ENCODE data around the gene CDC16.
"Not testable (repeated sequence)": the region's sequence is repeated elsewhere in the genome, so short reads cannot be mapped to it uniquely, and the experiment has no call there.

Gene CDC16

DNA sequence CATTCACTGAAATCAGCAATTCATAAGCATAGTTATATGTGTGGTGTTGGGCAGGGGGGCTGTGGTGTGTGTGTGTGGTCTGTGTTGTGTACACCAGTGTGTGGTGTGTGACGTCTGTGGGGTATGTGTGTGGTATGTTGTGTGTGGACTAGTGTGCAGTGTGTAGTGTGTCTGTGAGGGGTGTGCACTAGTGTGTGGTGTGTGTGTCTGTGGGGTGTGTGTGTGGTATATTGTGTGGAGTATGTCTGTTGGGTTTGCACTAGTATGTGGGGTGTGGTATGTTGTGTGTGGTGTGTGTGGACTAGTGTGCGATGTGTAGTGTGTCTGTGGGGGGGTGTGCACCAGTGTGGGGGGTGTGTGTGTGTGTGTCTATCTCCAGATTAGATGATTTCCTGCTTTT lies 7.2 kb upstream of the CDC16 start:
- no peak for DNase-seq

DNA sequence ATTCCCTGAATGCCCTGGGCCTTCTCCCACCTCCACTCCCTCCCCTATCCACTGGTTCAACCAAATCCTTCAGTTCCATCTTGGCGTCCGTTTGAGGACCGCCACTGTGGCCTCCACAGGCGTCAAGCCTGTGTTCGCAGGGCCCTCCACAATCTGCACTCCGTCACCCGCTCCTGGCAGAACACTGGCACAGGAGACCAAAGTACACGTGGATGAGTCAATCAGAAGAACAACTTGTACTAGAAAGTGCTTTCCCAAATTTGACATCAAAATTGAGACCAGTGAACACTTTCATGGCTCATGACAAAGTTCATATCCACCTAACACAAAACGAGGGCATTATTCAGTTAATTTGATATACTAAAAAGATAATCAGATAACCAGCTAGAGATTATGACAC lies 6.5 kb upstream of the CDC16 start:
- no peak for DNase-seq

GRCh38 chr13:114229506-114229905 lies 5.2 kb upstream of the CDC16 start:
- no peak for DNase-seq

DNA sequence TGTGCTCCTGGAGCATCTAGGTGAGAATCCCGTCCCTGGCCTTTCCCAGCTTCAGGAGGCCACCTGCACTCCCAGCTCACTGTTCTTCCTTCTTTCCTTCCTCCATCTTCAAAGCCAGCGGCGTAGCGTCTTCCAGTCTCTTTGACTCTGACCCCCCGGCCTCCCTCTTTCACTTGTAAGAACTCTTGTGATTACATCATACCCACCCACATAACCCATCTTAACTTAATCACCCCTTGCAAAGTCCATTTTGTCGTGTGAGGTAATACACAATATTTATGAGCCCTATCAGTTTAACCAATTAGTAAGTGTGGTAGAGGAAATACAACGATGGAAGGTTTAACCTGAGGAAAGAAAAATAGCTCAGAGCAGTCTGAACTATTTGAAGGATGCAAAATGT lies 4.6 kb upstream of the CDC16 start:
- no peak for DNase-seq

GRCh38 chr13:114230575-114230974 lies 4.1 kb upstream of the CDC16 start:
- no peak for DNase-seq

DNA sequence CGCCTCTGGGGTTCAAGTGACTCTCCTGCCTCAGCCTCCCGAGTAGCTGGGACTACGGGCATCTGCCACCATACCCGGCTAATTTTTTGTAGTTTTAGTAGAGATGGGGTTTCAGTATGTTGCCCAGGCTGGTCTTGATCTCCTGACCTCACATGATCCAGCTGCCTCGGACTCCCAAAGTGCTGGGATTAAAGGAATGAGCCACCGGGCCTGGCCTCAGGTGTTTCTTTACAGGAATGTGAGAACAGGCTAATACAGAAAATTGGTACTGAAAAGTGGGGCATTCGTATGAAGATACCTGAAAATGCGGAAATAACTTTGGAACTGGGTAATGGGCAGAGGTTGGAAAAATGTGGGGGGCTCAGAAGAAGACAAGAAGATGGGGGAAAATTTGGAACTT lies 2.8 kb upstream of the CDC16 start:
- DNase-seq, result no peak

- DNase-seq, result no peak
These were observed 442 bp upstream of the CDC16 start for GRCh38 chr13:114234266-114234644.

GRCh38 chr13:114235697-114236096 lies 1.0 kb downstream of the CDC16 start:
- DNase-seq, result no peak

DNA sequence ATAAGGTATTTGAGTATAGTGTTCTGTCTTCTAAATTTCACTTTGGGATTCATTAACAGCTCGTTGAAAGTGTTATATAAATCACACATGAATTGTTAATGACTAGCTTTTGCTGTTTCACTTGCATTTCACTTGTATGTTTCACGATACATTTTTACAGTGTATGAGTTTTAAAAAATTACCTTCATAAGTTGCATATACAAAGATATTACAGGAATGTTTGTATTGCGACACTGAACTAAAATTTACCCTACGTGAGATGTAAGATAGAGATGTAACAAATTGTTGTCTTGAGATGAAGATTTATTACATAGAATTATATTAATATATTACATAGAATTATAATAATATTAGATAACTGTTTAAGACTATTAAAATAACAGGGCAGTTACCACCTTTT lies 1.5 kb downstream of the CDC16 start:
- DNase-seq, result no peak

- DNase-seq, result no peak
These were observed 2.9 kb downstream of the CDC16 start for GRCh38 chr13:114237415-114238112.

DNA sequence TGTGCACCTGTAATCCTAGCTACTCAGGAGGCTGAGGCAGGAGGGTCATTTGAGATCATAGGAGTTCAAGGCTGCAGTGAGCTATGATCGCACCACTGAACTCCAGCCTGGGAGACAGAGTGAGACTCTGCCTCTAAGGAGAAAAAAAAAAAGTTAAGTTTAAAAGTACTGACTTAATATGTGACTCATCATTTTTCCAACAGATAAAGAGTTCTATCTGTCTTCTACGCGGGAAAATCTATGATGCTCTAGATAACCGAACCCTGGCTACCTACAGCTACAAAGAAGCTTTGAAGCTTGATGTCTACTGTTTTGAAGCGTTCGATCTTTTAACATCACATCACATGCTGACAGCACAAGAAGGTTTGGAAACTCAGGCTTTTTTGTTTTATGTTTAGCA lies 7.2 kb downstream of the CDC16 start:
- no peak for DNase-seq

DNA sequence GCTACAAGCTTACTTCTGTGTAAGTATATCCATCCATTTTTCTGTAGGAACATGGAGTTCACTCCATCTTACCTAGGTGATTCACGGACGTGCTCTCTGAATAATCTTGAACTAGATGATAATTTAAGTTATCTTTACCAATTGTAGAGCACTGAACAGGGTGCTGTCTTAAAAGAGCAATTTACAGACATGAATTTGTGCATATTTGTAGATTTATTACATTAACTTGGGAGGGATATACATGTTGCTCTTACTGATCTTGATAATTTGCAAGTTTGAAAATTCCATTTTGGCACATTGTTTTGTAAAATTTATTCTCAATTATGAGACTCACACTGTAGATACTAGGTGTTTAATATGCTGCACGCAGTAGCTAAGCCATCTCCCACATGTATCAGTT lies 9.3 kb downstream of the CDC16 start:
- no peak for DNase-seq

DNA sequence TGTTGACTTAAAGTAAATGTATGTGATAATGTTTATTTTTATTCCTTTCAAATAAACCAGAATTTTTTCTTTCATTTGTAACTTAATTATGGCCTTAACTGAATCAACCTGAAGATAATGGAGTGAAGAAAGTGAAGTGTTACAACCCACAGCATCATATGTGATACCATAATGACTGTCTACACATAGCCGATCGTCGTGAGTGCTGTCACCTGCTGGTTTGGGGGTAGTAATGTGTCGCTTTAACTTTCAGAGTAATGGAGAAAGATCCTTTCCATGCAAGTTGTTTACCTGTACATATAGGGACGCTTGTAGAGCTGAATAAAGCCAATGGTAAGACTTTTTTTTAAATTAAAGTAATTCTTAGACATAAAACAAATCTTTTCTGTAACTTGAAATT lies 9.9 kb downstream of the CDC16 start:
- DNase-seq, result no peak

- DNase-seq, result no peak
These were observed 13.3 kb downstream of the CDC16 start for GRCh38 chr13:114248011-114248410.

- peak; percentile 12 to 37 for DNase-seq
These were observed 14.4 kb downstream of the CDC16 start for GRCh38 chr13:114249077-114249476.

- DNase-seq, result not testable (repeated sequence)
These were observed 17.1 kb downstream of the CDC16 start for GRCh38 chr13:114251639-114252440.

DNA sequence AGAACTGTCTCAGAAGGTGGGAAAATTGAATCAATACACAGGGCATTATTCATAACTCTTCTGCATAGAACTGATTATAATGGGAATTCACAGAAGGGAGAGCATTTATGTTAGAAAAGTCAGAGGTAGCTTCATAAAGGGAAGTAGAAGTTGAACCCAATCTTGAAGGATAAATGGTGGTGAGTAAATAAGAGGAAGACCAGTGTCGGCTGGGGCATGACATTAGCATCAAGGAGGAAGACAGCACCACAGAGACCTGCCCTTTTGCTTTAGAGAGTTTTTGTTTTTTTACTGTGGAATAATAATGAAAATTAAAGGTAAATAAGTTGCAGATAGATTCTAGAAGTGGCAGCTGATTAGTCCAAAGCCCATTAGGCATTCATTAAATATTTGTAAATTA lies 21.9 kb downstream of the CDC16 start:
- DNase-seq, result no peak

GRCh38 chr13:114257014-114257413 lies 22.3 kb downstream of the CDC16 start:
- DNase-seq, result no peak

DNA sequence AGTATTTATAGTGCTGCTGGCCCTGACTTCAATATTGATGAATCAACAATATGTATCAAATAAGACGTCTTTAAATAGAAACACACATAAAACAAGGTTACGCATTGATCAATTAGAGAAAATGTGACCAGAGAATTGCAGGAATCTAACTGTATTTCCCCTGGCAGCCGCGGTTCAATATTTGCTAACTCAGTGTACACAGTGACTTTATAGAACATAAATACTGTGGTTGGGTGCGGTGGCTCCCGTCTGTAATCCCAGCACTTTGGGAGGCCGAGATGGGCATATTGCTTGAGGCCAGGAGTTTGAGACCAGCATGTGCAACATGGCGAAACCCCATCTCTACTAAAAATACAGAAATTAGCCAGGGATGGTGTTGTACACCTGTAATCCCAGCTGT lies 23.9 kb downstream of the CDC16 start:
- DNase-seq, result peak; percentile 38 to 64

GRCh38 chr13:114259374-114259773 lies 24.7 kb downstream of the CDC16 start:
- peak in 1 of 2 experiments; percentile 28 for DNase-seq

- peak; percentile 61 to 92 for DNase-seq
These were observed 25.3 kb downstream of the CDC16 start for GRCh38 chr13:114259974-114260373.

GRCh38 chr13:114260814-114261213 lies 26.1 kb downstream of the CDC16 start:
- no peak for DNase-seq

GRCh38 chr13:114261328-114261965 lies 26.8 kb downstream of the CDC16 start:
- DNase-seq, result peak in 1 of 2 experiments; percentile 33

GRCh38 chr13:114263578-114263977 lies 28.9 kb downstream of the CDC16 start:
- DNase-seq, result no peak

Measured in NCI-H2081 (cell line).